GM19467 (cell line): ENCODE data around the gene BCL2L13.
"Not testable (repeated sequence)": the region's sequence is repeated elsewhere in the genome, so short reads cannot be mapped to it uniquely, and the experiment has no call there.

Experiments
- ATAC-seq: cut with Tn5 transposase; IDR thresholded peaks from one replicate; pipeline ENCODE4 v1.9.1; 2021; ENCODE audit warnings: mild to moderate bottlenecking, moderate library complexity; ENCODE audit not compliant: unreplicated experiment

Gene BCL2L13

GRCh38 chr22:17633998-17634323, 4.6 kb upstream of the BCL2L13 start:
- no peak for ATAC-seq

GRCh38 chr22:17634696-17635095, 3.9 kb upstream of the BCL2L13 start:
- no peak for ATAC-seq

GRCh38 chr22:17636850-17637249, 1.7 kb upstream of the BCL2L13 start:
- ATAC-seq = not testable (repeated sequence)

- ATAC-seq = no peak
Observed at GRCh38 chr22:17637490-17638181, 921 bp upstream of the BCL2L13 start.

- ATAC-seq = peak; percentile 11
Observed at GRCh38 chr22:17638182-17638431, 450 bp upstream of the BCL2L13 start.

- no peak for ATAC-seq
Observed at GRCh38 chr22:17639247-17639741, 737 bp downstream of the BCL2L13 start.

- no peak for ATAC-seq
Observed at GRCh38 chr22:17641269-17641668, 2.7 kb downstream of the BCL2L13 start.

GRCh38 chr22:17642357-17642756, 3.8 kb downstream of the BCL2L13 start:
- not testable (repeated sequence) for ATAC-seq

- no peak for ATAC-seq
Observed at GRCh38 chr22:17647452-17647851, 8.9 kb downstream of the BCL2L13 start.

GRCh38 chr22:17647991-17648390, 9.4 kb downstream of the BCL2L13 start:
- ATAC-seq = no peak

GRCh38 chr22:17648569-17648968, 10.0 kb downstream of the BCL2L13 start:
- ATAC-seq = no peak

GRCh38 chr22:17655289-17655688, 16.7 kb downstream of the BCL2L13 start:
- no peak for ATAC-seq

GRCh38 chr22:17656870-17657395, 18.4 kb downstream of the BCL2L13 start:
- no peak for ATAC-seq

- ATAC-seq = no peak
Observed at GRCh38 chr22:17664414-17665055, 26.0 kb downstream of the BCL2L13 start.

GRCh38 chr22:17665248-17665647, 26.7 kb downstream of the BCL2L13 start:
- no peak for ATAC-seq

- no peak for ATAC-seq
Observed at GRCh38 chr22:17665854-17666253, 27.3 kb downstream of the BCL2L13 start.

- ATAC-seq = not testable (repeated sequence)
Observed at GRCh38 chr22:17671521-17672092, 33.0 kb downstream of the BCL2L13 start.

GRCh38 chr22:17672417-17672991, 33.9 kb downstream of the BCL2L13 start:
- ATAC-seq = no peak

- no peak for ATAC-seq
Observed at GRCh38 chr22:17674152-17674551, 35.6 kb downstream of the BCL2L13 start.

- no peak for ATAC-seq
Observed at GRCh38 chr22:17675584-17675983, 37.0 kb downstream of the BCL2L13 start.

- no peak for ATAC-seq
Observed at GRCh38 chr22:17678817-17679385, 40.3 kb downstream of the BCL2L13 start.

GRCh38 chr22:17684245-17684644, 45.7 kb downstream of the BCL2L13 start:
- ATAC-seq = no peak
